GM21526 (cell line): Measurements from ENCODE around the gene BACH1.
"Not testable (repeated sequence)": the region's sequence is repeated elsewhere in the genome, so short reads cannot be mapped to it uniquely, and the experiment has no call there.

Source experiments
- ATAC-seq: cut with Tn5 transposase; IDR thresholded peaks from one replicate; pipeline ENCODE4 v1.9.1; 2021; ENCODE audit warnings: moderate library complexity; ENCODE audit not compliant: unreplicated experiment, low FRiP score

The BACH1 gene

DNA sequence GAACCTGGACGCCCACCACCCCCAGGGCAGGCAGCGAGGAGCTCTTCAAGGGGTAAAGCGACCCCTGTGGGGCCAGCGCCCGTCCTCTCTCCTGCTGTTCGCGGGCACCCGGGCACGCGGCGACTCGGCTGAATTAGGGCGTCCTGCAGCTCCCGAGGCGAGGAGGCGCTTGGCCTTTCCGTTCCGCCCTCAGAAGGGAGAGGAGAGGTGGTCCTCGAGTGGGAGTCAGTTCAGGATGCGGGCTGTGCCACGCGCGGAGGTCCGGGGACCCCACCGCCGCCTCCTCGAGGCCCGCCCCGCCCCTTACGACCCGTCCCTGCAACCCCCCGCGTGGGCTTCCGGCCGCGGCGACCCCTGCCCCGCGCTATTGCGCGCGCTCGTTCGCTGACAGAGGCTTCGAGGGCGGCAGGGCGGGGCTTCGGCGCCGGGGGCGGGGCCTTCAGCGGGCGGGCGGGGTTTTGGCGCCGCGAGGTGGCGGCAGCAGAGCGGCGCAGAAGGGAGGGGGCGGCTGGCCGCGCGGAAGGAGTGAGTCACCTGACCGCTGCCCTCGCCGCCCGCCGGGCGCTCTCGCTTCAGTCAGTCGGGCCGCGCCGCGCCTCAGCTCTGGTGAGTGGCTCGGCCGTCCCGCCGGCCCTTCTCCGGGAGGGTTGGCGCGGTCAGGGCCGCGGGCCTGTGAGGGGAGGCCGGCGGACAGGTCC lies at the start of gene BACH1:
BACH1 (plus strand) TSS at position 575 of the 698 bp plus-strand sequence. CDS start 22,359 bp downstream, outside the sequence.
- peak; percentile 52 for ATAC-seq

DNA sequence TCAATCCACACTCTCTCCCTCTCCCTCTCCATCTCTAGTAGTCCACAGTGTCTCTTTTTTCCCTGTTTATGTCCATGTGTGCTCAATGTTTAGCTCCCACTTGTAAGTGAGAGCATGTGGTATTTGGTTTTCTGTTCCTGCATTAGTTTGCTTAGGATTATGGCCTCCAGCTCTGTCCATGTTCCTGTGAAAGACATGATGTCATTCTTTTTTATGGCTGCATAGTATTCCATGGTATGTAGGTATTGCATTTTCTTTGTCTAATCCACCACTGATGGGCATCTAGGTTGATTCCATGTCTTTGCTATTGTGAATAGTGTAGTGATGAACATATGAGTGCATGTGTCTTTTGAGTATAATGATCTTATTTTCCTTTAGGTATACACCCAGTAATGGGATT lies 49.4 kb upstream of the BACH1 start:
- not testable (repeated sequence) for ATAC-seq

DNA sequence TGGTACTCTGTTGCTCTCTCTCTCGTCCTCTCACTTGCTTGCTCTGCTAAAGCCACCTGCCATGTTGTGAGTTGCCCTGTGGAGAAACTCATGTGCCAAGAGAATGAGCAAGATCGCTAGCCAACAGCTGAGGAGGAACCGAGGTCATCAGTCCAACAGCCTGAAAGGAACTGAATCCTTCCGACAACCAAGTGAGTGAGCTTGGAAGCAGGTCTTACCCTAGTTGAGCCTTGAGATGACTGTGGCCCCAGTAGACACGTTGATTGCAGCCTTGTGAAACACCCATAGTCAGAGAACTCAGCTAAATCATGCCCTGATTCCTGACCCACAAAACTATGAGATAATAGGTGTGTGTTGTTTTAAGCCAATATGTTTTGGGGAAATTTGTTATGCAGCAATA lies 48.1 kb upstream of the BACH1 start:
- no peak for ATAC-seq

DNA sequence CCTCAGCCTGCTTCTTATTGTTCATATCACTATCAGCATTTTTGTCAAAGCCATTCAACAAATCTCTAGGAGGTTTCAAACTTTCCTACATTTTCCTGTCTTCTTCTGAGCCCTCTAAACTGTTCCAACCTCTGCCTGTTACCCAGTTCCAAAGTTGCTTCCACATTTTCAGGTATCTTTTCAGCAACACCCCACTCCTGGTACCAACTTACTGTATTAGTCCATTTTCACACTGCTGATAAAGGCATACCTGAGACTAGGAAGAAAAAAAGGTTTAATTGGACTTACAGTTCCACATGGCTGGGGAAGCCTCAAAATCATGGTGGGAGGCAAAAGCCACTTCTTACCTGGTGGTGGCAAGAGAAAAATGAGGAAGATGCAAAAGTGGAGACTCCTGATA lies 44.9 kb upstream of the BACH1 start:
- not testable (repeated sequence) for ATAC-seq

DNA sequence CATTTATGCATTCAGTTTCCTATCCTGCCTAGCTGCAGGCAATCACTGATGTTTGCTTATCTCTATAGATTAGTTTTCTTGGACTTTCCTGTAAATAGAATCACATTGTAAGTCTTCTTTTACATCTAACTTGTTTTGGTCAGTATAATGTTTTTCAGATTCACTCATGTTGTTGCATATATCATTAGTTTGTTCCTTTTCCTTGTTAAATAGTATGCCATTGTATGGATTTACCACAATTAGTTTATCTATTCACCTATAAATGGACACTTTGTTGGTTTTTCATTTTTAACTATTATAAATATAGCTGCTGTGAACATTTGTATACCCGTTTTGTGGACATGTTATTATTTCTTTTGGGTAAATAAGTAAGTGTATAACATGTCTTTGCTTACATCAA lies 44.2 kb upstream of the BACH1 start:
- ATAC-seq = no peak

DNA sequence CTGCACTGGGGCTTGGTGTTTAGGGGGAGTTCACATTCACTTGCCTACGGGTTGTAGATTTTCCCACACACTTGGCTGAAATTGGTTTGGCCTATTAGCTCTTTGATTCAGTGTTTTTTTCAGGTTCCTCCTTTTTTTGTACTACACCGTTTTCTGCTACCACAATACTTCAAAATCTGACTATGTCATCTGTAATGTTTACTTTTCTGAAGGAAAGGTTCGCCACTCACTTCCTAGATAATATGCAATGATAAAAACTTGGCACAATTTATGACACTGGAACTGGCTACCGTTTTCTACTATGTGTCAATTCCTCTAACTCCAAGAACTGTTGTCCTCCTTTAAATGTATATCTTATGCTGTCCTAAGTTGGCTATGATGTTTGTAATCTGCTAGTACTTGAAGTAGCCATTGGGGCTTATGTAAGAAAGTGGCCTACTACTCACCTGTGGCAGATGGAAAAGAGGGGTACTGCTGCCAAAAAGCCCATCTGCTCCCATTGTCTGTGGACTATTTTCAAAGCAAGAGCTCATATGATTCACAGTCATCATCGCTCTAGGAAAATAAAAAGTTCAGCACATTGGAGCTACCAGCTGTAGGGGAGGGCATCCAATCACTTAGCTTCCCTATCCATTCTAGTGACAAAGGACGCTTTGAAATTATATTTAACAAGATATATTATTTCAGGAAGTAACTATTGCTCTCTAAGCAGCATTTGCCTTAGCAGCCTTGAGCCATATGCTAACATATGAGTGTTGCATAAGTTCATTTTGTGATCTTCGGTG lies 42.4 kb upstream of the BACH1 start:
- no peak for ATAC-seq

DNA sequence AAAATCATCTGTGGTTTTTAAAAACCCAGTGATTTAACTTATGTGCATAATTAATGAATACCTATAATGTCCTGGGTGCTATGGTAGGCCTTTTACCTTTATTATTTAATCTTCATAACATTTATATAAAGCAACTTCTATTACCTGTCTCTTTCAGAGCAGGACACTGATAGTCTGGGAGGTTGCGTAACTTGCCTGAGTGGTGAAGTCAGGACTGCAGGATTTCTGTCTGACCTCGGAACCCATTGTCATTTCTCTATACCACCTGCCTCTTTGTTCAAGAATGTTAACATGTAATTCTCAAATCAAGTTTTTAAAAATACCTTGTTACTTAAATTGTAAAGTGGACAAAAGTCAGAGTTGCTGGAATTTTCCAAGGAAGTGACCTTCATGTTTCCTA lies 41.0 kb upstream of the BACH1 start:
- ATAC-seq = no peak

DNA sequence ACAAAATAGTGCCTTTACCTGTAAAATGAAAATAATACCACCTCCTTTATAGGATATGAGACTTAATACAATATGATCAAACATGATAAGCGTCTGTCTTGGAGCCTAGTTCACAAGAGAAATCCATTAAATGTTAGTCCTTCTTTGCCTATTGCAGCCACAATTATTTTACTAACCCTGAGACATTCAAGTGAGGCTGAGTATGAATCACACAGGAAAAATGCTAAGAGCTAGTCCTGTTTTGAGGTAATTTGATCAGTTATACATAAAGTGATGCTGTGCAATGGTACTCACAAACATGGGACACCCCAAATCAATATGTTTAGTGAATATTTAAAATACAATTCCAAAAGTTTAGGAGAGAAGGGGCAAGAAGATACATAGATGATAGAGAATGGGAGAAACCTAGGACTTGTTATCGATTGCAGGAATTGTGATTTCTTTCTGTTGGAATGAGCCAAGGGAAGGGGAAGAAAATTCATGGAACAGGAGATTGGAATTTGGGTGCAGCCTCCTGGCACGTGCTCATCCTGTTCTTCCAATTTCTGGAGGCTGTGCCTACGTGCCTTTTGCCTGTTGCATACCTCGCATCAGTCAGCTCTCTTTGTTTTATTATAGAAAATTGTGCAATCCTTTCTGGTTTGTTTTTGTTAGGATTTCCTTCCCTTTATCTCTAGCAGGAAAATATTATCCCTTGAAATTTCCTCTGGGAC lies 39.9 kb upstream of the BACH1 start:
- no peak for ATAC-seq

DNA sequence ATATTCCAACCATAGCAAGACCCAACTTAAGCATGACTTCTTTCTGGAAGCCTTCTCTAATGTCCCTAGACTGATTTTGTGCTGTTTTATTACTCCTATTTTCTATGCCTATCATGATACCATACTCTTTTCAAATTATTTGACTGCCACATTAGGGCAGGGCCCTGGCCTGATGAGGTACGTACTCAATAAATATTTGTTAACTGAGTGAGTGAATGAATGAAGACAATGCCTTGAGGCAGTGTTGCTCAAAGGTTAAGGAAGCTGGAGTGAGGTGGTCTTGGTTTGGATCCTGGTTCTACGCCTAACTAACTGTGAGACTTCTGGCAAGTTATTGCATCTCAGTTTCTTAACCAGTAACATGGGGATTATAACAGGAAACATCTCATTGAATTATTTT lies 38.3 kb upstream of the BACH1 start:
- no peak for ATAC-seq

DNA sequence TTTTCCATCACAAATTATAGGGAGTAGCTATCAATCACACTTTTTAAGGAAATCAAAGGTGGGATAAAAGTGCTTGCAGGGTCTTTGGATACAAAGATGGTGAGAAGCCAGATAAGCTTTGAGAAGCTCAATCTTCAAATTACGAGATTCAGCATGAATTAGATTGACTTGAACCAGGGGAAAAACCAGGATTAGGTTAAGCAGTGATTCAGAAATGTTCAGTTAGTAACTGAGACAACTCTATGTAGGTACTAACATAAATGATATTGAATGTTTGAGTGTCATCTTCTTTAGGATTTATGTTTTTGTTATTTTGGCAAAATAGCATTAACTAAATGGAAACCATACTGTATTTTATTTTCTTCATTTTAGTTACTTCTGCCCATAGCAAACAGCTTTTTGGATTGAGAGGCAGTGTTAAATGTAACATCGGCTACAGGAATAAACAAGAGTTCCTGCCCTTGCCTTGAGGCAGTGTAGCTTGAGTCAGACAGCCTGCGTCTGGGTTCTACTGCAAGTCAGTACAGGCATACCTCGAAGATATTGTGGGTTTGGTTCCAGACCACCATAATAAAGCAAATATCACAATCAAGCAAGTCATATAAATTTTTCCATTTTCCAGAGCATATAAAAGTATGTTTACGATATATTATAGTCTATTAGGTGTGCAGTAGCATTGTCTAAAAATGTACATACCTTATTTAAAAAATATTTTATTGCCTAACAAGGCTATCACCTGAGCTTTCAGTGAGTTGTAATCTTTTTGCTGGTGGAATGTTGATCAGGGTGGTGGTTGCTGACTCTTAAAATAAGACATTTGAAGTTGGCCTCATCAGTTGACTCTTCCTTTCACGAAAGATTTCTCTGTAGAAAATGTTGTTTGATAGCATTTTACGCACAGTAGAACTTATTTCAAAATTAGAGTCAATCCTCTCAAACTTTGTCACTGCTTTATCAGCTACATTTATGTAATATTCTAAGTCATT lies 36.9 kb upstream of the BACH1 start:
- no peak for ATAC-seq

DNA sequence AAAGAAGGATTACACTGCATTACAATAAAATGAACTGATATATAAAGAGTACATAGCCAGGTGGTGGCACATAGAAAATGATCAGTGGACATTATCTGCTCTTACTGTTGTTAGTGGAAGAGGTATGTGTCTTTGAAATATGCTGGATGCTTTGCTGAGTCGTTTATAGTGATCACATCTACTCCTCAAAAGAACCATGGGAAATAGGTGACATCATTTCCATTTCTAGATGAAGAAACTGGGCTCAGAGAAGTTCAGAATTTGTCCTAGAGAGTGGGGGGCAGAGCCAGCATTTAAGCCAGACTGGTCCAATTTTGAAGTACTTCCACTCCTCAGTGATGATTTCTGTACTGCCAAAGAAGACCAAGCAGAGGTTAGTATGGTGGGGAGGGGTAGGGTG lies 34.0 kb upstream of the BACH1 start:
- ATAC-seq = no peak

DNA sequence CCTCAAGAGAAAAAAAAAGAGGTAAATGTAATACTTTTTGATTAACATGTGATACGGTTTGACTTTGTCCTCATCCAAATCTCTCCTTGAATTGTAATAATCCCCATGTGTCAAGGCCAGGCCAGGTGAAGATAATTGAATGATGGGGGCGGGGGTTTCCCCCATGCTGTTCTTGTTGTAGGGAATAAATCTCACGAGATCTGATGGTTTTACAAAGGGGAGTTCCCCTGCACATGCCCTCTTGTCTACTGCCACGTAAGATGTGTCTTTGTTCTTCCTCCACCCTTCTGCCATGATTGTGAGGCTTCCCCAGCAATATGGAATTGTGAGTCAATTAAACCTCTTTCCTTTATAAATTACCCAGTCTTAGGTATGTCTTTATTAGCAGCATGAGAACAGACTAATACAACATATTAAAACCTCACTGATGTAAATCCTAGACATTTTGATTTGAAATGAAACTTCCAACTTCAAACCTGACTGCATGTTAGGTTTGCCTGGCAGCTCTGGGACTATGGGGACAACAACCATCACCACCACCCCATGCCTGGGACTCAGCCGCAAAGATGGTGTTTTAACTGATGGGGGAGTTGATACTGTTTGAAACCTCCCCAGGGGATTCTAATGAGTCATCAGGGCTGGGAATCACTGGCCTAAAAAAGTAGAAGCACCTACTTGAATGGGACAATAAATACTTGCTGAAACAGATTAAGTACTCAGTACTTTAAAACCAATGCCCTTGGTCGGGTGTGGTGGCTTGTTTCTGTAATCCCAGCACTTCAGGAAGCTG lies 32.8 kb upstream of the BACH1 start:
- ATAC-seq = no peak

DNA sequence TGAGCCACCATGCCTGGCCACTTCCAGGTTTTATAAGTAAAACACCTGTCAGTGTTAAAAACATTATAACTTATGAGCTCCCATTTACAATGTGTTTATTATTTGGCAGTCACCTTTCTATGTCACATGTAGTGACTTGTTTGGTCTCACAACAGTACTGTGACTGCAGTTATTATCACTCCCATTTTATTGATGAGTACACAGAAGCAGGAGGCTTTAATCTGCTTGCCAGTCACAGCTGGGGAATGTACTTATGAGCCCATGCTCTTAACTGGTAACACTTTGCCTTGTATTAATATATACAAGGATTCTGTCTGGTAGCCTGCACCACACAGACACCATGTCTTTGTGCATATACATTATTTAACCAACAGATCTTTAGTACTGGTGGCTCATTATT lies 31.1 kb upstream of the BACH1 start:
- no peak for ATAC-seq

DNA sequence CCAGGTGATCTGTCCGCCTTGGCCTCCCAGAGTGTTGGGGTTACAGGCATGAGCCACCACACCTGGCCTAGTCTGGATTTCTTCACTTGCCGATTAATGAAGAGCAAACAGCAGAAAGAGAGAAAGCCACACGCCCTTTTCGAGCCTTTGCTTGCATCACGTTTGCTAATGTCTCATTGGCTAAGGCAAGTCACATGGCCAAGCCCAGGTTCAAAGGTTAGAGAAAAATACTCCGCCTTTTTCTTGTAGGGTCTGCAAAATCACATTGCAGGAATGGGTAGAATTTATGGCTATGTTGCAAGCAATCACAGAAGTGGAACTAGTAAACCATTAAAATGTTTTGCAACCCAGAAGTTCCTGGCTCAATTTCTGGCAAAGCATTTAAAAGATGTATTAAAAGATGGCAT lies 26.8 kb upstream of the BACH1 start:
- ATAC-seq = no peak

DNA sequence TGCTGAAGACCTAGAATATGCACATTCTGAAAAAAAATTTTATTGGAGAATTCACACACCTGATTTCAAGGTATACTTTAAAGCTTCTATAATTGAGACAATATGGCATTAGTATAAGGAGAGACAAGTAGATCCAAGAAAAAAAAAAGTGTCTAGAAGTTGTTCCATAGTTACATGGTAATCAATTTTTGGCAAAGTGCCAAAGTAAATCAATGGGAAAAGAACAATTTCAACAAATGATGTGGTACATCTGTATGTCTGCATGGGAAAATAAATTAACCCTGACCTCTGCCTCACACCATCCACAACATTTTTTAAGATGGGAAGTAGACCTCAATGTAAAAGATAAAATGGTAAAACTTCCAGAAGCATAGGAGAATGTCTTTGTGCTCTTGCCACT lies 21.3 kb upstream of the BACH1 start:
- no peak for ATAC-seq

DNA sequence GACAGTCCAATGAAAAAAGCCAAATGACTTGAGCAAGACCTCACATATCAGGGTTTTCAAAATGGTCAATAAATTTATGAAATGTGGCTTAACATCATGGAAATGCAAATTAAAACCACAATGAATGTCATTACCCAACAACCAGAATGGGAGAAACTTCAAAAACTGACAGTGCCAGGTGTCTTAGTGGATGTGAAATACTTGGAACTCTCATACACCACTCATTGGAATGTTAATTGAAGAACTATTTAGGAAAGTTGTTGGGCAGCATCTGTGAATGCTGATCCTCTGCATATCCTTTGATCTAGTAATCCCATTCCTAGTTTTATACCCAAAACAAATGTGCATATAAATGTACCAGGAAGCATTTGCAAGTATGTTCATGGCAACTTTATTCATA lies 19.2 kb upstream of the BACH1 start:
- no peak for ATAC-seq

DNA sequence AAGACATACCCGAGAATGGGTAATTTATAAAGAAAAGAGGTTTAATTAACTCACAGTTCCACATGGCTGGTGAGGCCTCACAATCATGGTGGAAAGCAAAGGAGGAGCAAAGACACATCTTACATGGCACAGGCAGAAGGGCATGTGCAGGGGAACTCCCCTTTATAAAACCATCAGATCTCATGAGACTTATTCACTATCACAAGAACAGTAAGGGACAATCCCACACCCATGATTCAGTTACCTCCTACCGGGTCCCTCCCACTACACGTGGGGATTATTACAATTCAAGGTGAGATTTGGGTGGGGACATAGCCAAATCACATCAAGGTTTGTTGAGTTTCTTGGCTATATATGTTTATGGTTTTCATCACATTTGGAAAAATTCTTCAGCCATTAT lies 16.9 kb upstream of the BACH1 start:
- not testable (repeated sequence) for ATAC-seq

DNA sequence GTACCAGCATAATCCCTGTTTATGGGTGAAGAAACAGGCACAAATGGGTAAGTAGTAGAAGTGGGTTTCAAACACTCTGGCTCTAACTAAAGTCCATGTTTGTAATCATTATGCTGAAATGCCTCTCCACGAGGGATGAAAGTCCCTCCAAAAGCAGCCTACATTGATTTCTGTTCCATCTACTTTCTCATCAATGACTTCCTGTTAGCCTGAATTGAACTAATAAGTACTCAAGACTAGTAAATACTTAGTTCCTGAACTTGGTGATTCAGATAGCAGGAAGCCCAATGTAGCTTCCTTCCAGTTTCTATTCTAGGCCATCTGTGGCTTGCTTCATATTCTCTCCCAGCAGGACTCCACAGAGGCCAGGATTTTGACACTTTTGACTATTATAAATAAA lies 11.3 kb upstream of the BACH1 start:
- ATAC-seq = no peak

DNA sequence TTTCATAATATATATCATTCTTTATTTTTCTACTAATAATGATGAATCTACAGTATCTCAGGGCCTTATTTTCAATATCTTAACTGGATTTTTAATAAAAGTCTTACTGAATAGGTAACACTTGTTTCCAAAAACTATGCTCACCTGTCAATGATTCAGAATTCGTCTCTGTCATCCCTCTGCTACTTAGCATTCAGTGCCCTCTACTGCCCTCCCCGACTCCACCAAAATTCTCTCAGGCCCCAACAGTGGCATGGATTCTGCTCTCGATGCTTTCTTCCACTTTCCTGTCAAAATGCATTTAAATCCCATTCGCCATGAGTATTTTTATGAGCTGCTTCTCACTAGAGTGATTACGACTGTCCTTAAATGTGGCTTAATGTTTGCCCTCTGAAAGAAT lies 10.5 kb upstream of the BACH1 start:
- no peak for ATAC-seq

DNA sequence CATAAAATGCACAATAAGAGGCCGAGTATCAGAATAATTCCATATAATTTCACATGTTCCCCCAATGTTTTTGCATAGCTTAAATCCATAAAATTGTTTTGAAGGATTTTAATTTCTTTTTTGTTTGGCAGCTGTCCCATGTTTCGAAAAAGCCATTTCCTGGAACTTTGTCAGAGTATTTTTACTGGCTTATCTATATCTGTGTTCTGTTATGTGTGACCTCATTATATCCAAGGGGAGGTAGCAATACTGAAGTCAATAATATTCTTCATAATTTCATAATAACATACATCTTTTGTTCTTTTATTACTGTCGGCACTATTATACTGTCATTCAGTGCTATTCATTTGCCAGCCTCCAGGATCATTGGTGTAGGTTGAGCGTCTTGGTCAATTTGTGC lies 9.4 kb upstream of the BACH1 start:
- no peak for ATAC-seq
